HG03175 (cell line): ENCODE data around the gene SLC44A5.
"Not testable (repeated sequence)": the region's sequence is repeated elsewhere in the genome, so short reads cannot be mapped to it uniquely, and the experiment has no call there.

ENCODE experiments used
- ATAC-seq: cut with Tn5 transposase; IDR thresholded peaks from one replicate; pipeline ENCODE4 v1.9.1; 2021; ENCODE audit warnings: mild to moderate bottlenecking, moderate library complexity; ENCODE audit not compliant: unreplicated experiment

SLC44A5 gene

DNA sequence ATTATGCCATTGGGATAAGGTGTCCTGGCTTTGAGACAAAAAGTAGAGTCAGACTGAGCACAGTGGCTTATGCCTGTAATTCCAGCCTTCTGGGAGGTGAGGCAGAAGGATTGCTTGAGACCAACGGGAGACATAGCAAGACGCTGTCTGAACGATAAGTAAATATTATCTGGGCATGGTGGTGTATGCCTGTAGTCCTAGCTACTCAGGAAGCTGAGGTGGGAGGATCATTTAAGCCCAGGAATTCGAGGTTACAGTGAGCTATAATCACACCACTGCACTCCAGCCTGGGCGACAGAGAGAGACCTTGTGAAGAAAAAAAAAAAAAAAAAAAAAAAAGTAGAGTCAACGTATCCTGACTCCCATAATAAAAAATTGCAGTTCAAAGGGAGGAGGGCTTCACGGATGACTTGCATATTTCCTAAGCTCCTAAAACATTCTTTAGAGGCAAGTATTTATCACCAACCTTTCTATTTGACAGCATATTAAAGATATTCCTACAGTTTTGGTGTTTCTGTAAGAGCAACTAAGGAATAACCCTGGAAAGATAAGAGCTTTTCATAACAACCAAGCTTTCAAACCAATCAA, 141.2 kb downstream of the SLC44A5 start:
- ATAC-seq: no peak

DNA sequence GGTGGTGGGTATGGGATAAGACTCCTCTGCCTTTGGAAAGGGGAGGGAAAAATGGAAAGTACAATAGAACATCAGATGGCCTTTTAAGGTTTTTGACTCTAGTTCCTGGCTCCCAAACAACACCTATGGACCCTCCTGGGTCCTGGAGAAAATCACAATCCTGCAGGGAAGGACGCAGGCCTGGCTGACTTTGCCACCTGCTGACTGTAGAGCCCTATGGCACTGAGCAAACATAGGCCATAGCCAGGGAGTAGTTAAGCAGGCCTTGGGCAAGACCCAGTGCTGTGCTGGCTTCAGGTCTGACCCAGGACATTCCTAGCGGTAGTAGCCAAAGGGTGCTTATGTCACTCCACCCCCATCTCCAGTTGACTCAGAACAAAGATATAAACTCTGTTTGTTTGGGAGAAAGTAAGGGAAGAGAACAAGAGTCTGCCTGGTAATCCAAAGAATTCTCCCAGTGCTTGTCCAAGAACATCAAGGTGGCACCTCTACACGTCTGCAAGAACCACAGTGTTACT, 149.0 kb downstream of the SLC44A5 start:
- ATAC-seq: no peak

- ATAC-seq: no peak
Measured at GRCh38 chr1:75449998-75450397, 160.9 kb downstream of the SLC44A5 start.

GRCh38 chr1:75444220-75444619, 166.7 kb downstream of the SLC44A5 start:
- no peak for ATAC-seq

DNA sequence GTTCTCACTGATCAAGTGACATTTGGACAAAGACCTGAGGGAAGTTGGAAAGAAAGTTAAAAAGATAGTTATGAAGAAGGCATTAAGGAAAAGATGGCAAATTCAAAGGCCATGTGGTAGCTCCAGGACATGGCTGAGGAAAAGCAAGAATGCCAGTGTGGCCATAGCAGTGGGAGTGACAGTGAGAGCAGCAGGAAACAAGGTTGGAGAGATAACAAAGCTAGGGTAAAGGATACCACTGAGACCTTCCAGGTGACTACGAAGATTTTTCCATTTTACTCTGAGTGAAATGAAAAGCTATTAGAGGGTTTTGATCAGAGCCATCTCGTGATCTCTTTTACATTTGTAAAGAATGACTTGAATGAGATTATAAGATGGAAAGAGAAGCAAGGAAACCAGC, 170.6 kb downstream of the SLC44A5 start:
- ATAC-seq: no peak

GRCh38 chr1:75438355-75438754, 172.6 kb downstream of the SLC44A5 start:
- no peak for ATAC-seq

DNA sequence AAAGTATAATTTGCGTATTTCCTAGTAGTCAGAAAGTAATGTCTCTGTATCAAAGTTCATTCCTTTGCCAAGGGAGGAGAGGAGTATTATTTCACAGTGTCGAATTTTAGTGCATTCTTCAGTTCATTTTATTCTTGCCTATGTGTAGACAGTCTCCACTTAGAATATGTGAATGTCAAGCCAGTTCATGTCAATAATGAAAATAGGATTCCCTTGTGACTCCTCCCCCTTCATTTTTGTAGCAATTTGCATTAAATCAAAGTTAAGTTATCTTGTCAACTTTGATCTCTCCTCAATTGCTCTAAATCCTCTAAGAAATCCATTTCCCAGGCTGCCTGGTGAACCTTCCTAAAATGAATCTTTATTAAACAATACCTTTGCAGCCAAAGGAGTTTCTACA, 179.1 kb downstream of the SLC44A5 start:
- ATAC-seq: no peak

GRCh38 chr1:75430526-75430925, 180.4 kb downstream of the SLC44A5 start:
- ATAC-seq: no peak

DNA sequence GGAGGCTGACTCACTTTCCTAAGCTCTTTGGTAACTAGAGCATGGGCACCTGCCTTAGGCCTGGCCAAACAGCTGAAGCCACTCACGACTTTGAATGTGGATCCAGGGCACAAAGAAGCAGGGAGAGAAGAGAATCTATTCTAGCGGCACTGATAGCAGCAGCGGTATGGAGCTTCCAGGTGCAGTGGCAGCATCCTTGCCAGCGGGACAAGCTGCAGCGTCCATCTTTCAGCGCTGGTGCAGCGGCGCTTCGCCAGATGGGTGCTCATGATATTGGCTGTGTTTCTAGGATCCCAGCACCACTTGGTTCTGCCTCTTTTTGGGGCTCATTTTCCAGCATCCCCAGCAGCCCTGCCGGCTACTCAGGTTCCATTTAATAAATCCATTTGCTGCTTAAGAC, 184.2 kb downstream of the SLC44A5 start:
- no peak for ATAC-seq

DNA sequence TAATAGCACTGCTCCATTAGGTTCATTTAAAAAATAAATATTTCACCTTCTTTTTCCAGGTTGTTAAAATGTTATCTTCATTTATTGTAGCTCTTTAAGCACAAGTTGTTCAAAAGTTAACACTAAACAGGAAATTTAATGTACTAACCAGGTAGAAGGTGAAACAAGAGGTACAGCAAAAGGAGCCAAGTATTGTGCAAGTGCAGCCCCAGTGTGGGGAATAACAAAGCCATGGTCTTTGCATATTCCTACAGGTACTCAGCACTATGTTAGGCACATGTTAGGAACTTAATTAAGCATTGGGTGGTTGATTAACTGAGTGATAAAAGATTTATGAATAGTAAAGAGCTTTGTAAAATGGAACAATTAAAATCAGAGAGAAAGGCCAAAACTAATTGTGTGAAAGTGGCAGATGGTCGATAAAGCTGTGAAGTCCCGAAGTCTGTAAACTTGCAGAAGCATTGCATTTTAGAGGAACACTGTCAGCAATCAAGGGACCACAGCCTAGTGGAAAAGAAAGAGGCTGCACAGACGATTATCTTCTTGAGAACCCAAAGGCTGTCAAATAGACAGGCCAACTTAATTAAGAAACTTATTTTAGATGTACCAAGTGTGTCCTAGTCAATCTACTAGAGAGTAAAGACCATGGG, 185.8 kb downstream of the SLC44A5 start:
- ATAC-seq: no peak

GRCh38 chr1:75423616-75424015, 187.3 kb downstream of the SLC44A5 start:
- no peak for ATAC-seq

GRCh38 chr1:75423136-75423535, 187.8 kb downstream of the SLC44A5 start:
- ATAC-seq: no peak

DNA sequence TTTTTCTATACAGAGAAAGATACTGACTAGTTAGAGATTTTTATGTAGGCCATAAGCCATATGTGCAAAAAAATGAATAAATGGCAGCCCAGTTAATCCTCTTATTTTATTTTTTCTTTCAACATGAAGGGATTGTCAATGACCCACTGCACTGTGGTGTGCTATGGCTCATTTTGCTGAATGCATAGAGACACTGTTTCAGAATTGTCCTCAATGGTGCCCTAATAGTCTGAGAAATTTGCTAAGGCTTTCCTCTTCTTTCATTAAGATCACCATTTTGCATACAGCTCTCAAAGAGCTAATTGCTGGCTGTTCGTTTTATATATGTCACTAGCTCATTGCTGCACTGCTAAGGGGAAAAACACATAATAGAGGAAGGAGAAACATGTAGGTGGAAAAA, 189.5 kb downstream of the SLC44A5 start:
- ATAC-seq: no peak

DNA sequence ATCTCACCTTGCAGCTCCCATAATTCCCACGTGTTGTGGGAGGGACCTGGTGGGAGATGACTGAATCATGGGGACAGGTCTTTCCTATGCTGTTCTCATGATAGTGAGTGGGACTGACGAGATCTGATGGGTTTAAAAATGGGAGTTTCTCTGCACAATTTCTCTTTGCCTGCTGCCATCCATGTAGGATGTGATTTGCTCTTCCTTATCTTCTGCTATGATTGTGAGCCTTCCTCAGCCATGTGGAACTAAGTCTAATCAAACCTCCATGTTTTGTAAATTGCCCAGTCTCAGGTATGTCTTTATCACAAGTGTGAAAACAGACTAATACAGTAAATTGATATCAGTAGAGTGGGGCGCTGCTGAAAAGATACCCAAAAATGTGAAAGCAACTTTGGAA, 195.7 kb downstream of the SLC44A5 start:
- no peak for ATAC-seq

GRCh38 chr1:75412616-75413015, 198.3 kb downstream of the SLC44A5 start:
- no peak for ATAC-seq

- not testable (repeated sequence) for ATAC-seq
Measured at GRCh38 chr1:75404681-75405080, 206.2 kb downstream of the SLC44A5 start.

- not testable (repeated sequence) for ATAC-seq
Measured at GRCh38 chr1:75403147-75403646, 207.7 kb downstream of the SLC44A5 start.

GRCh38 chr1:75400716-75401115, 210.2 kb downstream of the SLC44A5 start:
- ATAC-seq: no peak

DNA sequence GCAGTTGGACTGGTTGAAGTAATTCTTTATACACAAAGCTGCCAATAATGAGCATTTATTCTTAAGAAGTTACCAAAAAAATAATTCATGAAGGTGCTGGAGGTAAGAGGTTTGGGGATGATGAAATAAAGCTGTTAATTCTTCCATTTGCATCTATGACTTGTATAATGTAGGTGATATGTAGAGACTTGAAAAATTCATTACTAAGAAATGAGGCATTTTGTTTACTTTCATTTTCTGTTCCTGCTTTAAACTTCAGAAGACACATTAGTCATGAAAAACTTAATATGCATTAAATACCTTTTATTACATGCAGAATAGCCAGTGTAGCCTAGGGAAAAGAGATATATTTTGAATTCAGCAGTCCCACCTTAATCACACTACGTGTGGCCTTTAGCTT, 214.2 kb downstream of the SLC44A5 start:
- no peak for ATAC-seq

- ATAC-seq: no peak
Measured at GRCh38 chr1:75396260-75396659, 214.7 kb downstream of the SLC44A5 start.

- peak; percentile 54 for ATAC-seq
Measured at GRCh38 chr1:75394386-75395139, 216.4 kb downstream of the SLC44A5 start.

DNA sequence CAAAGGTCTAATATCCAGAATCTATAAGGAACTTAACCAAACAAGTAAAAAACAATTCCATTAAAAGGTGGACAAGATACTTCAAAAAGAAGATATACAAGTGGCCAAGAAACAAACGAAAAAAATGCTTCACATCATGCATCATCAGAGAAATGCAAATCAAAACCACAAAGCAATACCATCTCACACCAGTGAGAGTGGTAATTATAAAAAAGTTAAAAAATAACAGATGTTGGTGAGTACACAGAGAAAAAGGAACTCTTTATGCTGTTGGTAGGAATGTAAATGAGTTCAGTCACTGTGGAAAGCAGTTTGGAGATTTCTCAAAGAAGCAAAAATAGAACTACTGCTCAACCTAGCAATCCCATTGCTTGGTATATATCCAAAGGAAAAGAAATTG, 218.6 kb downstream of the SLC44A5 start:
- peak; percentile 91 for ATAC-seq
